Stimulated activated naive CD4-positive, alpha-beta T cell treated with Interleukin-2 at 50 U/mL for 16 hours (primary cell): ENCODE measurements around the gene PHF21A.

Source experiments
- DNase-seq: peaks from one replicate; lab custom pipeline; 2025; lab: John Stamatoyannopoulos, UW

PHF21A gene

GRCh38 chr11:46121301-46121723 is at the start of gene PHF21A:
Gene PHF21A (minus strand): TSS chr11:46121454. CDS start chr11:46084219, 37,235 bp downstream.
- DNase-seq, result peak; percentile 87

DNA sequence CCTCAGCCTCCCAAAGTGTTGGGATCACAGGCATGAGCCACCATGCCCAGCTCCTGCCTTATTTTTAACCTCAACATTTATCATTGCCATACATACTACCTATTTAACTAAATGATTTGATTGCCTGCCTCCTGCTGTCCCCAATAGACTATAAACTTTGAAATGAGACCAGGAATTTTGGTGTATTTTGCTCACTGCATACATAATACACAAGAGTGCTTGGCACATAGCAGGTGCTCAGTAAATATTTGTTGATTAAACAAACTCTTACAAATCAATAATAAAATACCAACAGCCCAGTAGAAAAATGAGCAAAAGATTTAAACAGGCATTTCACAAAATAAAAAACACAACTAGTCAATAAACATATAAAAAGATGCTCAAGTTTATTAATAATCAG is 49.5 kb upstream of the PHF21A start:
- no peak for DNase-seq

- DNase-seq, result no peak
Observed at GRCh38 chr11:46162700-46163099, 41.4 kb upstream of the PHF21A start.

DNA sequence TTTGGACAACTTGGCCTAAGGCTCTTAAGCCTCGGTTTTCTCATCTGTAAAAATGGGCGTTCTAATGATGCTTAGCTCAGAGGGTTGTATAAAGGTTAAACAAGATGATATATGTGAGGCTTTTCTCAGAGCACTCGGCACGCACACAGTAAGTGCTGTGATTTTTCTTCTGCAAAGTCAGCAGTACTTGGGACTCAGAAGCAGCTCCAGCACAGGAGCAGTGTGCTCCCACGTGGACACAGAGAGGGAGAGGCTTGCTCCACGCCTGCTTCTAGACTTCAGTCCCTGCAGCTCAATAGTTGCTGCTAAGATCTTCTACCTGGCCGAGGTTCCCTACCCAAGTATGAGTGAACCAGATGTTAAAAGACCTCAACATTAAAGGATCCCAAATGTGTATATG is 39.9 kb upstream of the PHF21A start:
- no peak for DNase-seq

GRCh38 chr11:46160100-46160499 is 38.8 kb upstream of the PHF21A start:
- DNase-seq, result no peak

DNA sequence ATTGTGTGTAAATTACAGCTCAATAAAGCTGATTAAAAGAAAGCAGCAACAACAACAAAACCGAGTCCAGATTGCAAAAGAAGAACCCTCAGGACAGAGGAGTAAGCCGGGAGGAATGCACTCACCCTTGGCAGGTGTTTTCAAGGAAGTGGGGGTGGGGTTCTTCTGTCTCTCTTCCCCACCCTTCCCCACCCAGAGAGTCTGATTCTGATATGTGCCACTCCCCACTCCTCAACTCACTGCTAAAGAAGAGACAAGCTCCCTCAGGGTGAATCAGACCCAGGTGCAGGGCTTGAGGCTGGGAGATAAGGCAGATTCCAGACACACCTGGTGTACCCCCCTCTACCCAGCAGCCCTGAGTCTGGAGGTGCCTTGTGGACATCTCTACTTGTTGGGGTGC is 38.4 kb upstream of the PHF21A start:
- DNase-seq, result no peak

DNA sequence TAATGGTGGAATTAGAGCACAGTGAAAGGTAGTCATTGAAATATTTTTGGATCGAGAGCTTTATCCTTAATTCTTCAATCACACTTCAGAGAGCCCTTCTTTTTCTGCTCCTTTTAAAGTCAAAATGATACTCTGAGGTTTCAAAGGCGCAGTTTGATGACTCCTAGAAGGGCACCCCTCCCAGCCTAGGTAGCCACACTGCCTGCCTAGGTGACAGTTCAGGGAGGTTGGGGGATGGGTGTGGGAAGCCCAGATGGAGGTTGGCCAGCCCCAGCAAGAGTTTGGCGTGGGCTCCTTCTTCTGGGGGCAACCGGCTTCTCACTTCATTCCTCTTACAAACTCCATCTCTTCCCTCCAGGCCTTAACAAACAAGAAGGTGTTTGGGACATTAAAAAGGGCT is 28.6 kb upstream of the PHF21A start:
- no peak for DNase-seq

DNA sequence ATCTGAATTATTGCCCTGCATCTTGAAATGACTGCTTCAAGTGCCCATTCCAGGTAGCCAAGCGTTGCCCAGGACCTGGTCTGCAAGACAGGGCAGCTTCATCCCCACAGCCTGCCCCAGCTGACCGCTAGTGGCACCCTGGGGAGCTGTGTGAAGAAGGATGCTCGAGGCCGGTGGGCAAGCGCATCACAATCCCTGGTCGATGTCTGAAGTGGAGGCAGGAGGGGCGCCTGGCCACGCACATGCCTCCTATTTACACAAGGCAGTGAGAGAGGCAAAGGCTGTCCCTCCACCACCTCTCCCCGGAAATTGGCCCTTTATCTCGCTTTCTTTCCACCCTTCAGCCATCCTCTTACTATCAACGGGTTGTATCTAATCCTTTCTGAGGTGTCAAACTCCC is 28.1 kb upstream of the PHF21A start:
- no peak for DNase-seq

- DNase-seq, result no peak
Observed at GRCh38 chr11:46144741-46145140, 23.5 kb upstream of the PHF21A start.

DNA sequence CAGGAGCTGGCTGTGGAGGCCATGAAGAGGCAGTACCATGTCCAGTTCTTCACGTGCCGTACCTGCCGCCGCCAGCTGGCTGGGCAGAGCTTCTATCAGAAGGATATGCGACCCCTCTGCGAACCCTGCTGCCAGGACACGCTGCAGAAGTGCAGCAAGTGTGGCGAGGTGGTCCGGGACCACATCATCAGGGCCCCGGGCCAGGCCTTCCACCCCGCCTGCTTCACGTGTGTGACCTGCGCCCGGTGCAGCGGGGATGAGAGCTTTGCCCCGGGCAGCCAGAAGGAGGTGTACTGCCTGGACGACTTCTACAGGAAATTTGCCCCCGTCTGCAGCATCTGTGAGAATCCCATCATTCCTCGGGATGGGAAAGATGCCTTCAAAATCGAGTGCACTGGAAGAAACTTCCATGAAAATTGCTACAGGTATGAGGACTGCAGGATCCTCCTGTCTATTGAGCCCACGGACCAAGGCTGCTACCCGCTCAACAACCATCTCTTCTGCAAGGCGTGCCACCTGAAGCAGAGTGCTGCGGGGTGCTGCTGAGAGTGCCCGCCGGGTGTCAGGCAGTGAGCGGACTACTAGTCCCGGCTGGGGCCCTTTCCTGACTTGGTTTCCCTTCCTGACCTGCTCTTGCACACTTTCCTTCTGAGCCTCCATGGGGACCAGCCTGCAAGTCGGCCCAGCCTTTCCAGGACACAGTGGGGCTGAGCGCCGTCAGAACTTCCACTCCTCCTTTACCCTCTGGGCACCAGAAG is 22.0 kb upstream of the PHF21A start:
- DNase-seq, result no peak

DNA sequence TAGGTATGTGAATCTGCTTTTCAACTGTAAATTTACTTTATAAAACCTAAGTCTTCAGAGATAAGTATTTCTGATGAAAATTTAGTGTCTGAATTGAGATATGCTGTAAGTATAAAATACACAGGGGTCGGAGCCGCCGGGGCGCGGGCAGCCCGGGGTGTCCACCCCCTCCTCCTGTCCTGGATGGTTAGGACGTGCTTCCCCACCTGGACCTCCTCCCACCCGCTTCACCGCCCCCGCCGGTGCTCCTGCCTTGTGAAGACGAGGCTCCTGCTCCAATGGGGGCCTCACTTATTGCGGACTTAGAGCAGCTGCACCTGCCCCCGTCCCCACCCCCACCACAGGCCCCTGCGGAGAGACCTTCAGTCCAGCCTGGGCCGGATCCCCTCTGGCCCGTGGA is 21.3 kb upstream of the PHF21A start:
- no peak for DNase-seq

GRCh38 chr11:46141597-46141996 is 20.3 kb upstream of the PHF21A start:
- no peak for DNase-seq

- DNase-seq, result no peak
Observed at GRCh38 chr11:46134540-46134939, 13.3 kb upstream of the PHF21A start.

- no peak for DNase-seq
Observed at GRCh38 chr11:46134061-46134460, 12.8 kb upstream of the PHF21A start.

DNA sequence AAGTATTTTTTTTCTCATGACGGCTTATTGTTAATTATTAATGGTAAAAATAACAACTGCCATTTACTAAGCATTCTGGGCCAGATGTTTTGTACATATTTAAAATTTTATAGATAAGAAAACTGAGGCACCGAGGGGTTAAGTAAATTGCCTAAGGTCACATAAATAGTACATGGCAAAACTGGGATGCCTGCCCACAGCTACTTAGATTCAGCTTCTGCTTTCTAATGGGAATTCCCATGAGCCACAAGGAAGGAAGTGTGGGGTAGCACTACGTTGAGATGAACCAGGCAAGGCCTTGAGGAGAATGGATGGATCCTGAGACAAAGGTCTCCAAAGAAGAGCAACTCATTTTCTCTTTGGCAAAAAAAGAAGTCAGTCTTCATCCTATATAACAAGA is 11.9 kb upstream of the PHF21A start:
- DNase-seq, result no peak

- DNase-seq, result no peak
Observed at GRCh38 chr11:46130286-46130940, 9.2 kb upstream of the PHF21A start.

- DNase-seq, result no peak
Observed at GRCh38 chr11:46129133-46129532, 7.9 kb upstream of the PHF21A start.

DNA sequence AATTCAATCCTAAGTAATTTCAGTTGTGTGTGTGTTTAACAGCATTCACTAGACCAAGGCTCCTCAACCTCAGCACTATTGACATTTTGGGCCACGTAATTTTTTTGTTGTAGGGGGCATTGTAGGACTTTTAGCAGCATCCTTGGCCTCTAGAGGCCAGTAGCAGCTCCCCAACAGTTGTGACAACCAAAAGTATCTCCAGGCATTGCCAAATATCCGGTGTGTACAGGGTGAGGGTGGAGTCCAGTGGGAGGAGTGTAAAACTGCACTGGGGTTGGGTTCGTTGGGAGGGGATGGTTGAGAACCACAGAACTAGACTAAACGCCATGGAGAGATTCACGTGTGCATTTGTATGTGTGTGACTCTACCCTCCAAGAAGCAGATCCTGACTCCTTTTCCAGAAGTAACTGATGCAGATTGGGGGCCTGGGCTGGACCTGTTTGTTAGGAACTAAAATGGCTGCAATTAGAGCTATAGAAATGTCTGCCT is 5.9 kb upstream of the PHF21A start:
- DNase-seq, result peak; percentile 22

DNA sequence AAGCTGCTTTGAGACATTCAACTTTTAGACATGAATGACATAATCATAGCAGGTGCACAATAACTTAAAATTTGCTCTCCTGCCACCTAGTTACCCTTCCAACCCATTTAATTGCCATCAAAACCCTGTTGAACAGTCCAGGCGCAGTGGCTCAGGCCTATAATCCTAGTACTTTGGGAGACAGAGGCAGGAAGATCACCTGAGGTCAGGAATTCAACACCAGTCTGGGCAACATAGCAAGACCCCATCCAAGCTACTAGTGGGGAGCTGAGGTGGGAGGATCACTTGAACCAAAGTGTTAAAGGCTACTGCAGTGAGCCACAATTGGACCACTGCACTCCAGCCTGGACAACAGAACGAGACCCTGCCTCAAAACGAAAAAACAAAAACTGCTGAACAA is 4.0 kb upstream of the PHF21A start:
- no peak for DNase-seq

DNA sequence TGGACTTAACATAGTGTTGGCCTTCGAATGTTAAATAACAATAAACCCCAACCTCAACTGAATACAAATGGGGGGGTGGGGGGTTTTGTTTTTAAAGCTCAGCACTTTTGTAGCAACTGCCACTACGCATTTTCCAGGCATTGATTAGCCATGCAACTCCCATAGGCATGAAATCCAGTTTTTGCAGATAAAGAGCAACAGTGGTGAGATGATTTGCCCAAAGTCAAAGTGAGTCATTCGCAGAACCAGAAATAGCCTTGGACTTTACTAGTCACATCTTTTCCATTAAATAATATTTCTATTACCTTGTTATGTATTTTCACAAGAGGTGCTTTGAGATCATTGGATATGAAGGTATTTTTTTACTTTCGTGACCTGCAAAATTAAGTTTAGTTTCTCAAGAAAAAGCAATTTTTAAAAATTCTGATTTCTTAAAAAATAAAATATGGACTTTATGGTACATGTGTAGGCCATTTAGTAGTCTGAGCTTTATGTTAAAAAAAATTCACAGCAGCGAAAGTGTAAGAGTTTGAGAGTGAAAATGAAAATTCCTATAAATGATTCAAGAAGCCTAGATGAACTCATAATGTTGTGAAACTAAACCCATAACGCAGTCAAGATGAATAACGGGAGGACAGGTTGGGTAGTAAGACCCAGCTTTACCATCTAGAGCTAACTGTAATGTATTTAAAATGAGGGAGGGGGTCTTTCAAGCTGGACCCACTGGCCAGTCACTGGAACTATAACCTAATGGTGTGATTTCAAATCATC is 1.9 kb upstream of the PHF21A start:
- no peak for DNase-seq

DNA sequence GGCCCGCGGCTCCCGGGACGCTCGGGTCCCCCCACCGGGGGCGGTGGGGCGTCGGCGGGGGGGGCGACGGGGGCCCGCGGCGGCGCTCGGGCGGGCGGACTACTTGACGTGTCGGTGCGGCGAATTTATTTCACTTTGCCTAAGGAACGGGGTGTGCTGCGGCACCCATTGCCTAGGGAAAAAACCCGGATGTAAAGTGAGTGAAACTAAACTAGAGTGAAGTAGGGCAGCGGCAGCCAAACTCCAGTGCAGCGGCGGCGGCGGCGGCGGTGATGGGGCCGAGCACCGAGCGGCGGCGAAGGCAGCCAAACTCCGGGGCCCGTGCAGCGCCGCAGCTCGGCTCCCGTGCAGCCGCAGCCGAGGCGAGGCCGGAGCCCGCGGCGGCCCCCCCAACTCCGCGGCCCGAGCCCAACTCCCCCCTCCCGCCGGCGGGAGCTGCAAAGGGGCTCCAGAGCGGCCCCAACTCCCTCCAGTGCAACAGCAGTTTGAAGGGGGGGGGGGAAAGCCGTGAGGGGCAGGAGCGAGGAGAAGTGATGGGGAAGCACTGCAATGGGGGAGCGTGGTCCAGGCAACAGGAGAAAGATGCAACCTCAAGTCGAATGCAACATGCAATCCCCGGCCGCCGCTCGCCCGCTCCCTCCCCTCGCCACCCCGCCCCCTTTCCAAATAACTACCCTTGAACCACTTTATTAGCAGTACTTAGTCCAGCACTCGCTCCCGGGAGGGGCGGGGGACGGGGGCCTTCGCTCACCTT is 647 bp upstream of the PHF21A start:
- peak; percentile 78 for DNase-seq
